Measurements from ENCODE around the gene TNFAIP2.
"Not testable (repeated sequence)": the region's sequence is repeated elsewhere in the genome, so short reads cannot be mapped to it uniquely, and the experiment has no call there.

Gene TNFAIP2

GRCh38 chr14:103149351-103150237 is 26.3 kb downstream of the TNFAIP2 start:
- no peak for DNase-seq

DNA sequence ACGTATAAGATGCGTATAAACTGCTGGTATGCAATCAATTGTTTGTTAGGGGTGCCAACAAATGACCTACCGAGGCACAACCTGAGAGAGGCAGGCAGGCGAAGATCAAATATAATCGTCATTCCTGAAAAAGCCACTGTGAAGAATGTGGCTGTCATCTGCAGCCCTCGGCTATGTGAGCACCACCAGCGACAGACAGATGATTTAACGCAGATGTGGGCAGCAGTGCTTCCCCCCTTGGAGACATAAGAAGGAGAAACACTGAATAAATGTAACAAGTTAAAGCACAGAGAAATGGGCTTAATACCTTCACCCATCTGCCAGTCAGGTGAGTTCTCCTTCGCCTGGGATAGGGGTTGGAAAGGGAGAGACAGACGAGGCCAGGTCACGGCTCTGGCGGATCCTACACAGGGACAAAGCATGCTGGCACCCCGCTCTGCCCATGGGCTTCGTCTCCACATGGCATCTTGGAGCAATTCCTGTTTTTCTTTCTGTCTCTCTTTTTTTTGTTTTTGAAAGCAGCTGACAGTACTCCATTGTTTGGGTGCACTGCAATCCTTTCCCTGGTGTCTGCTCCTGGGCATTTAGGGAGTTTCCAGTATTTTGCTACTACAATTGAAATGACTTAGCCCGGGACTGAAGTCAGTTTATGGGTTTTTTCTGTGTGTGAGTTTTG is 28.1 kb downstream of the TNFAIP2 start:
- peak in 7 of 58 donors; percentile 13 to 46 (median 29) for DNase-seq

DNA sequence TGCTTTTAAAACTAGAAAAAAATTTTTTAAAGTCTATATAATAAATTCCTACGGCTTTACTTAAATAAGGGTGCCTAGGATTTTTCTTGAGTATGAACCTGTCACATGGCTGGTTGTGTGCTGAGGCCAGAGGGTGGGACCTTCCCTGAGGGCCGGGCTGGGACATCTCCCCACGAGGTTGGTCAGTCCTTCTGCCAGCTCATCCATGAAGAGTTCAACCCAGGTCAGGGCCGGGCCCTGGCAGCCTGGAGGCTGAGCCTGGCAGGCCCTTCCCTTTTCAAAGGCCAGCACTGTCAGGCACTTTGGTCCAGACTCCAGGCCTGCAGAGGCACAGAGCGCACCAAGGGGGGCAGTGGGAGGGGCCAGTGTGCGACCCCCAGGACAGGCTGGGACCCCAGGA is 31.7 kb downstream of the TNFAIP2 start:
- DNase-seq = peak in 29 of 58 donors; percentile 10 to 79 (median 42)

- not testable (repeated sequence) for DNase-seq
Measured at GRCh38 chr14:103155416-103155815, 32.2 kb downstream of the TNFAIP2 start.

GRCh38 chr14:103155826-103156394 is 32.6 kb downstream of the TNFAIP2 start:
- no peak for DNase-seq

DNA sequence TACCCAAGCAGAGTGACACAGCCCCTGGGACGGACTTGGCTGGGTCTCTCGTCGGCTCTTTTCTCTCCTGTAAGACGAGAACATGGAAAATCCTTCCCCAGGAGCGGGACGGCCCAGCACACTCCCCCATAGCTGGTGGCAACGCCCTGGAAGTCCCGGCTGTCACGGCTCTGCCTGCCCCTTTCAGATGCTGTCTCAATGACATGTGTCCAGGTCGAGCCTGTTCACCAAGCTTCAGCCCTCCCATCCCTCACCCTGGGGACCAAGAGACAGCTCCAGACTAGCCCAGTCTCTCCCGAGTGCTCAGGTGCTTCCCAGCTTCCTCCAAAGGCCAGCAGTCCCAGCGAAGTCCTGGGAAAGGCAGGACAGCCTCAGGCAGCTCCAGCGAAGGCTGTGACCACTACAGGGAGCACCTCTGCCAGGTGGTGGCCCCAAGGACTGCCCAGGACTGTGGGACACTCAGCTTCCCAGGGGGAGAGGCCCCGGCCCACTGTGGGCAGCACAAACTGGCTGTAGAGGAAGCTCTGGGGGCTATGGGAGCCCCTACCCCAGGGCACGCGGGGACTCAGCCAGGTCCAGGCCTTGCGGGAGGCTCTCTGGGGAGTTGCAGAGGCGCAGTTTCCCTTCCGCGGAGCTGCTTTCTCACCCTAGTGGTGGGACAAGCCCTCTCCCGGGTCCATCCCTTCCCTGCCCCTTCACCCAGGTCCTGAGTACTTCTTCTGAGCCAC is 33.6 kb downstream of the TNFAIP2 start:
- no peak for DNase-seq

DNA sequence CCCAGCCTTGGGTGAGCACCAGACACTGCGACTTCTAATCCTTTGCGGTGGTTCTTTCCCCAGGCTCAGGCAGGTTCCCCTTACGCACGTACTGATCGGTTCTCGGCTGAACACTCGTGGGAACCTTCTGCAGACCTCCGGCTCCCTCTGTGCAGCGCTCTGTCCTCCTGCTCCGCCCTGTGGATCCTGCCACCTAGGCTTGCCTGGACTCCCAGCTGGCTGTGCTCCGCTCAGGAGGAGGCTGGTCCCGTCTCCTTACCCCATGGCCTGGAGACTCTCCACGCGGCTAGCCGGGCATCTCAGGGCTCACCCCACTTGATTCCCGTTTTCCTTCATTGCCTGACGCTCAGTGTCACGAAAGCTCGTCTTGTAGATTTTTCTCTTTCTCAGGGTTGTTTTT is 34.7 kb downstream of the TNFAIP2 start:
- DNase-seq = no peak

GRCh38 chr14:103158688-103159087 is 35.4 kb downstream of the TNFAIP2 start:
- no peak for DNase-seq

- no peak for DNase-seq
Measured at GRCh38 chr14:103160321-103161053, 37.2 kb downstream of the TNFAIP2 start.

DNA sequence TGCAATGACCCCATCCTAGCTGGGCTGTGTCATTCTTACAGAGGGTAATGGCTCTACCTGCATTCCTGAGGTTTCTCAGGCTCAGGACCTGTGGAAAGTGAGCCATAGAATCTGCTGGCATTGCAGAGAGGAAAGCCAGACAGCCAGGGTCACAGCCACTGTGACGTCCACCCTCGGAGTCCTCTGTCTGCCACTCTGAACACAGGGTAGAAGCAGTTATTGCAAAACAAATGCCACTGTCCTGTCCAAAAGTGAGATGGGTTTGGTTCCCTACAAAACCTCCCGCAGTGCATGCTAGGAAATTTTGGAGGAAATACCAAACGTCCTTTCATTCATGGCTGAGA is 37.8 kb downstream of the TNFAIP2 start:
- DNase-seq = no peak

DNA sequence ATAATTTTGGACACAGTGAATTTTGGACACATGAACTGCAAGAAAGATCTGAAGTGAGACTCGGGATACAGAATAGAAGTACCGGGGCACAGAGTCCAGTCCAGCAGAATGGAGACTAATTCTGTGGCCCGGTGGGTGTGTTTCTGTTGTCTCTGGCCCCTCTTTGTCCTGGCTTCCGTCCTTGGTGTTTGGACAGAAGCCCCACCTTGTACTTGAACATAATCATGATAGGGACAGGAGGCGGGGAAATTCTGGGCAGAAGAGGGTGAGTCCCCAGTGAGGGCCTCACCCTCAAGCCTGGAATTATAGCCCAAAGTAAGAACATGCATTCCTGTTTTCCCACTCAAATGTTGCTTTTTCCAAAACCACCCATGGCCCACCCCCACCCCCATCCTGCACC is 39.9 kb downstream of the TNFAIP2 start:
- no peak for DNase-seq

DNA sequence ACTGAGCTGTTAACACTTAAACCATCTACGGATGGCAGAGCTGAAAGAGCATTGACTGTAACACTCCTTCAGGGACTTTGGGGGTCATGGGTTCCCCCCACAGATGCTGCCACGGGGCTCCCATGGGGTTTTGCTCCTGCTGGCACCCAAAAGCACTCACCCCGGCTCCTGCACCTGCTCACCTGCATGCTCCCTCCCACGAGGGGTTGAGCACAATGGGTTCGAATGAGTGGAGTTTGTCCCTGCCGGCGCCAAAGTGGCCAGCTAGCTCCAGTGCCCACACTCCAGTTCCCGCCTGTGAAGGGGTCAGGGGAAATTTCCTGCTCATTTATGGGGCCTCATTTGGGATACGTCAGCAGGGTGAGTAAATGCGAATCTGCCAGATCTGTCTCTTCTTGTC is 40.7 kb downstream of the TNFAIP2 start:
- no peak for DNase-seq

DNA sequence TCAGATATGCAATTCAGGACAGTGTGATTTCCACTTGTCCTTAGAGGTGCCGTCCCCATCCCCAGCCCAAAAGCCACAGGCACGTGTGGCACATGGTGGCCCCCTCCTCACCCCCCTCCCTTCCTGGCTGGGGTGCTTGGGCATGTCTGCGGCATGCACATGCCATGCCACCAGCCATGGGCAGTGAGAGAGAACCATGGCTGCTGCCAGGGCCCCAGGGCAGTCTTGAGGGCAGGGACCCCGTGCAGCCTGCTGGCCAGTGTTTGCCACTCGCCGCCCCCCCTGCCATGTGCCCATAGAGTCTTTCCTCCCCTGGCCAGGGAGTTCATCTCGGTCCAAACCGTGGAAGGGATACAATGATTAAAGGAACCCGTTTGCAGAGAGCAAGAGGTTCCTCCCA is 41.5 kb downstream of the TNFAIP2 start:
- no peak for DNase-seq

- DNase-seq = no peak
Measured at GRCh38 chr14:103165323-103165722, 42.1 kb downstream of the TNFAIP2 start.

- no peak for DNase-seq
Measured at GRCh38 chr14:103169954-103170353, 46.7 kb downstream of the TNFAIP2 start.

DNA sequence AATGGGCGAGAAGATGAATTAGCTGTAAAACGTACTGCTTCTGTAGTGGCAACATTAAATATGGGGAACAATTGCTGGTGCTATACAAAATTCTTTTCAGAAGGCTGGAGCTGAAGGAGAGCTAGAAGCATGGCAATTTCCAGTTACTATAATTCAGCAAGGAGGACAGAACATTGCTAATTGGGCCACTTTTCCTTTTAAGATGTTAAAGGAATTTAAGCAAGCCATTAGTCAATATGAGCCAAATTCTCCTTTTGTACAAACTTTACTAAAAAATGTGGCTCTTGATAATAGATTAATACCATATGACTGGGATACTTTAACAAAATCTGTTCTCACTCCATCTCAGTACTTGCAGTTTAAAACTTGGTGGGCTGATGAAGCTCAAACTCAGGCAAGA is 47.9 kb downstream of the TNFAIP2 start:
- DNase-seq = not testable (repeated sequence)

GRCh38 chr14:103172921-103173320 is 49.7 kb downstream of the TNFAIP2 start:
- DNase-seq = no peak

GRCh38 chr14:103173887-103174286 is 50.6 kb downstream of the TNFAIP2 start:
- not testable (repeated sequence) for DNase-seq

DNA sequence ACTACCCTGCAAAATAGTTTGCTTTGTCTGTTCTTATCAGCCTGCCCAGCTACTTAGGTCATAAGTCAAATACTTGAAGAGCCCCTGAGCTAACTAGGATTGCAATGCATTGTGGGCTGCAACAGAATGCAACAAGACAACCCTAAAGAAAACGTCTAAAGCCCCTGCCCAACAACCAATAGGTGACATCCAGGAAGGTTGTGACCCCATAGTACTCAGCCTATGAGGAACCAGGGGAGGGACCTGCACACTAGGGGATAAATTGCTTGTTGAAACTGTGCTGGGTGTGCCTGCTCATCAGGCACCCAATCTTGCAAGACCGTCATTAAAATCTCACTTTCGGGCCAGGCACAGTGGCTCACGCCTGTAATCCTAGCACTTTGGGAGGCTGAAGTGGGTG is 52.9 kb downstream of the TNFAIP2 start:
- DNase-seq = not testable (repeated sequence)

GRCh38 chr14:103177376-103177775 is 54.1 kb downstream of the TNFAIP2 start:
- no peak for DNase-seq

GRCh38 chr14:103178521-103178920 is 55.3 kb downstream of the TNFAIP2 start:
- no peak for DNase-seq
